ENCODE results near the gene YIPF4.

DNA sequence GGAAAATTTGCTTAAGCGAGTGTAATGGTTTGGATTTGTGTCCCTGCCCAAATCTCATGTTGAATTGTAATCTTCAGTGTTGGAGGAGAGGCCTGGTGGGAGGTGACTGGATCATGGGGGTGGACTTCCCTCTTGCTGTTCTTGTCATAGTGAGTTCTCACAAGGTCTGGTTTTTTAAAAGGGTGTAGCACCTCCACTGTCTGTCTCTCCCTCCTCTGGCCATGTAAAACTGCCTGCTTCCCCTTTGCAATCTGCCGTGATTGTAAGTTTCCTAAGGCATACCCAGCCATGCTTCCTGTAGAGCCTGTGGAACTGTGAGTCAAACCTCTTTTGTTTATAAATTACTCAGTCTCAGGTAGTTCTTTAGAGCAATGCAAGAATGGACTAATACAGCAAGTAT is 6.6 kb downstream of the YIPF4 start:
- TF ChIP-seq, protein P1, sequence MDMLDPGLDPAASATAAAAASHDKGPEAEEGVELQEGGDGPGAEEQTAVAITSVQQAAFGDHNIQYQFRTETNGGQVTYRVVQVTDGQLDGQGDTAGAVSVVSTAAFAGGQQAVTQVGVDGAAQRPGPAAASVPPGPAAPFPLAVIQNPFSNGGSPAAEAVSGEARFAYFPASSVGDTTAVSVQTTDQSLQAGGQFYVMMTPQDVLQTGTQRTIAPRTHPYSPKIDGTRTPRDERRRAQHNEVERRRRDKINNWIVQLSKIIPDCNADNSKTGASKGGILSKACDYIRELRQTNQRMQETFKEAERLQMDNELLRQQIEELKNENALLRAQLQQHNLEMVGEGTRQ (IDR thresholded peaks at IDR 0.05; ENCODE audit: low read depth, low read length): no peak
- TF ChIP-seq CTCF (conservative IDR thresholded peaks at IDR 0.05; ENCODE audit: low read depth, low read length): no peak
- TF ChIP-seq MXI1 (IDR thresholded peaks at IDR 0.05; ENCODE audit: borderline replicate concordance, low read depth, low read length): no peak

Data from IMR-90 (cell line).